Fibroblast of lung (primary cell): ENCODE measurements around the gene SREBF1. TPM values are rescaled to one million over a fixed set of nuclear protein-coding genes. Genes with fewer than 3 reads are reported as not detected.

Source experiments
- DNase-seq, 2 donors: peaks; one replicate each; pipeline versions ENCODE4 v3.0.0 to v3.0.0-alpha.2; 2010; ENCODE audit warnings: low read depth in 2 of 2
- H2AFZ ChIP-seq: 2 replicates; pipeline ENCODE4 v1.5.1; 2012; ENCODE audit warnings: low read length, control low read depth, inconsistent platforms
- H3K27ac ChIP-seq: 2 replicates; pipeline ENCODE4 v1.5.1; 2011; ENCODE audit warnings: low read length, control low read depth; ENCODE audit not compliant: insufficient read depth
- H3K27me3 ChIP-seq: 2 replicates; pipeline ENCODE4 v1.5.1; 2011; ENCODE audit warnings: mild to moderate bottlenecking, low read length; ENCODE audit not compliant: control insufficient read depth, insufficient read depth
- H3K36me3 ChIP-seq: 2 replicates; pipeline ENCODE4 v1.5.1; 2011; ENCODE audit warnings: low read length; ENCODE audit not compliant: control insufficient read depth, insufficient read depth
- H3K4me1 ChIP-seq: 2 replicates; pipeline ENCODE4 v1.5.1; 2011; ENCODE audit warnings: low read length; ENCODE audit not compliant: control insufficient read depth, insufficient read depth; ENCODE audit errors: extremely low read depth
- H3K4me2 ChIP-seq: 2 replicates; pipeline ENCODE4 v1.5.1; 2011; ENCODE audit warnings: low read length, control low read depth; ENCODE audit not compliant: insufficient read depth; ENCODE audit errors: extremely low read depth
- H3K4me3 ChIP-seq, 4 experiments: fragments of 200-600 bp in 1 of 4; sonication (generic) in 1 of 4; replicated peaks in 1 of 4; 2 replicates each; pipeline ENCODE4 v1.5.1; 2011 to 2016; ENCODE audit warnings: low read length in 4 of 4, low read depth in 3 of 4, mild to moderate bottlenecking in 3 of 4, control low read depth in 2 of 4, inconsistent platforms in 1 of 4, mixed read lengths in 1 of 4; ENCODE audit not compliant: insufficient read depth in 1 of 4; ENCODE audit errors: control extremely low read depth in 1 of 4
- H3K79me2 ChIP-seq: 2 replicates; pipeline ENCODE4 v1.5.1; 2012; ENCODE audit warnings: mild to moderate bottlenecking, low read length, inconsistent platforms; ENCODE audit not compliant: control insufficient read depth, insufficient read depth
- H3K9ac ChIP-seq: 2 replicates; pipeline ENCODE4 v1.5.1; 2011; ENCODE audit warnings: mild to moderate bottlenecking, low read length, control low read depth; ENCODE audit not compliant: insufficient read depth
- H3K9me3 ChIP-seq: 2 replicates; pipeline ENCODE4 v1.5.1; 2012; ENCODE audit warnings: low read depth, low read length; ENCODE audit not compliant: control insufficient read depth, insufficient read depth
- H4K20me1 ChIP-seq: 2 replicates; pipeline ENCODE4 v1.5.1; 2011; ENCODE audit warnings: low read length; ENCODE audit not compliant: control insufficient read depth, insufficient read depth; ENCODE audit errors: extremely low read depth
- EZH2 ChIP-seq: IDR thresholded peaks from 2 replicates; pipeline ENCODE4 v1.5.1; 2012; ENCODE audit warnings: low read length, control low read depth, mild to moderate bottlenecking; ENCODE audit errors: missing control alignments
- polyA plus RNA-seq, 2 donors: library from polyadenylated mRNA; depleted of rRNA in 1 of 2; stranded (reverse) in 1 of 2; unstranded in 1 of 2; fragments of >200 nt; gene quantifications; 2 replicates each; pipeline ENCODE4 v1.2.1, GENCODE V29; 2011 to 2012; ENCODE audit warnings: missing spikeins in 1 of 2
- total RNA-seq: library from RNA; depleted of rRNA; stranded (reverse); fragments of >200 nt; gene quantifications from 2 replicates; pipeline ENCODE4 v1.2.1, GENCODE V29; 2014
- TF ChIP-seq, protein P1 (sequence below), 2 donors: IDR thresholded peaks in 1 of 2; conservative IDR thresholded peaks in 1 of 2; 1 replicate in 1 of 2; 2 replicates in 1 of 2; pipeline ENCODE4 v1.5.1; 2011 to 2012; ENCODE audit warnings: low read length in 2 of 2, control low read depth in 1 of 2, inconsistent platforms in 1 of 2, low read depth in 1 of 2, mild to moderate bottlenecking in 1 of 2

SREBF1 gene
- total and polyA plus RNA-seq, 2 donors (not counting 1 experiment from before 2014, with no cell fraction given) = 29.7 to 77.6 TPM

DNA sequence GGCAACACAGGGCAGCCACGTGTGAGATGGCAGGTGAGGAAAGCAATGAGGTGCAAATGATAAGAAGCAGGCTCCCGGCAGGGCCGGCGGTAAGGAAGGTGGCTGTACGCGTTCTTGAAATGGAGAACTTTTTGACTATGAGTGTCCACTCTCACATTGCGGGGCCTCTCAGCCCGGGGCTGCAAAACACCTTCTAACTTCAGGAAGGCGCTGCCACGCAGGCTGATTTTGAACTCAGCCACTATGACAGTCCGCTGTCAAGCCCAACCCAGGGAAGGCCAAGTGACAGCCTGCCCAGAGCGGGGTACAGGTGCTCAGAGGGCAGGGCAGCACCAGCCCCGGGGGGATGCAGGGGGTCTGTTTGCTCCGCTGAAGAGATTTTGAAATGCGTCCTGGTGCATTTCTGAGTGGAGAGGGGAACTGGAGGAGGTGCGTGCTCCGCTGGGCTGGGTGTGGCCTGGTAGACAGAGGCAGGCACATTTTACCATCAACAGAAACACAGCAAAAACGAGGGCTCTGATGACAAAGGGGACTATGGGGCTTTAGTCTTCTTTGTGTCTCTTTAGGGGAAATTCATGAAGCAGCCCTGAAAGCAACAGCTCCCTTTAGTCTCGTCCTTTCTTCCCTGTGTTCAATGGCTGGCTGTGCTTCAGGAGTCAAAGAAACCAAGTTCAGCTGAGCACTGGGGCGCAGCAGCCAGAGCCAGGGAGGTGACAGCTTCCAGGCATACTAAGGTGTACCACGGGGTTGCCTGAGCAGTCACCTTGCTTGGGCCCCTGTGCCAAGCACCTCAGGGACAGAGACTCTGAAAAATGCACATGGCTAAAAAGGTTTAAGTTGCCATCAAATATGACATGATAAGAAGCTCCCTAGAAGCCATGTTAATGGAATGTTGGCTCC lies 14.6 kb upstream of the SREBF1 start:
- TF ChIP-seq, protein P1, sequence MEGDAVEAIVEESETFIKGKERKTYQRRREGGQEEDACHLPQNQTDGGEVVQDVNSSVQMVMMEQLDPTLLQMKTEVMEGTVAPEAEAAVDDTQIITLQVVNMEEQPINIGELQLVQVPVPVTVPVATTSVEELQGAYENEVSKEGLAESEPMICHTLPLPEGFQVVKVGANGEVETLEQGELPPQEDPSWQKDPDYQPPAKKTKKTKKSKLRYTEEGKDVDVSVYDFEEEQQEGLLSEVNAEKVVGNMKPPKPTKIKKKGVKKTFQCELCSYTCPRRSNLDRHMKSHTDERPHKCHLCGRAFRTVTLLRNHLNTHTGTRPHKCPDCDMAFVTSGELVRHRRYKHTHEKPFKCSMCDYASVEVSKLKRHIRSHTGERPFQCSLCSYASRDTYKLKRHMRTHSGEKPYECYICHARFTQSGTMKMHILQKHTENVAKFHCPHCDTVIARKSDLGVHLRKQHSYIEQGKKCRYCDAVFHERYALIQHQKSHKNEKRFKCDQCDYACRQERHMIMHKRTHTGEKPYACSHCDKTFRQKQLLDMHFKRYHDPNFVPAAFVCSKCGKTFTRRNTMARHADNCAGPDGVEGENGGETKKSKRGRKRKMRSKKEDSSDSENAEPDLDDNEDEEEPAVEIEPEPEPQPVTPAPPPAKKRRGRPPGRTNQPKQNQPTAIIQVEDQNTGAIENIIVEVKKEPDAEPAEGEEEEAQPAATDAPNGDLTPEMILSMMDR (conservative IDR thresholded peaks at IDR 0.05 in 1 of 2, IDR thresholded peaks at IDR 0.05 in 1 of 2; ENCODE audit: low read depth in 1 of 2, low read length in 2 of 2) = no peak
- H3K79me2 ChIP-seq = no peaks in the 10 kb centered on the region
- no peak overlapping the region for H3K4me3 ChIP-seq
- peaks cover 2% of the 10 kb centered on the region for H3K36me3 ChIP-seq
- no peaks in the 10 kb centered on the region for H3K27me3 ChIP-seq
- H3K27ac ChIP-seq = no peak overlapping the region
- no peak overlapping the region for H3K9ac ChIP-seq
- no peaks in the 10 kb centered on the region for H4K20me1 ChIP-seq
- no peak for DNase-seq
- no peak overlapping the region for H3K4me2 ChIP-seq
- H3K9me3 ChIP-seq = no peaks in the 10 kb centered on the region
- peaks cover 23% of the 10 kb centered on the region for H3K4me1 ChIP-seq
- H2AFZ ChIP-seq = no peak overlapping the region

- no peaks in the 10 kb centered on the region for H3K79me2 ChIP-seq
- H4K20me1 ChIP-seq = no peaks in the 10 kb centered on the region
- H3K9ac ChIP-seq = no peak overlapping the region
- no peak overlapping the region for H3K4me2 ChIP-seq
- no peaks in the 10 kb centered on the region for H3K9me3 ChIP-seq
- no peaks in the 10 kb centered on the region for H3K27me3 ChIP-seq
- TF ChIP-seq EZH2 = no peak
- TF ChIP-seq, protein P1 (conservative IDR thresholded peaks at IDR 0.05 in 1 of 2, IDR thresholded peaks at IDR 0.05 in 1 of 2; ENCODE audit: low read depth in 1 of 2, low read length in 2 of 2) = peak; percentile 33 to 48
- peaks cover 4% of the 10 kb centered on the region for H3K36me3 ChIP-seq
- DNase-seq = peak; percentile 47 to 57
- peak overlapping the region; percentile 54 for H3K27ac ChIP-seq
- H2AFZ ChIP-seq = no peak overlapping the region
- H3K4me1 ChIP-seq = peaks cover 23% of the 10 kb centered on the region
- H3K4me3 ChIP-seq = no peak overlapping the region
These were observed 13.1 kb upstream of the SREBF1 start for GRCh38 chr17:17849845-17850373.

DNA sequence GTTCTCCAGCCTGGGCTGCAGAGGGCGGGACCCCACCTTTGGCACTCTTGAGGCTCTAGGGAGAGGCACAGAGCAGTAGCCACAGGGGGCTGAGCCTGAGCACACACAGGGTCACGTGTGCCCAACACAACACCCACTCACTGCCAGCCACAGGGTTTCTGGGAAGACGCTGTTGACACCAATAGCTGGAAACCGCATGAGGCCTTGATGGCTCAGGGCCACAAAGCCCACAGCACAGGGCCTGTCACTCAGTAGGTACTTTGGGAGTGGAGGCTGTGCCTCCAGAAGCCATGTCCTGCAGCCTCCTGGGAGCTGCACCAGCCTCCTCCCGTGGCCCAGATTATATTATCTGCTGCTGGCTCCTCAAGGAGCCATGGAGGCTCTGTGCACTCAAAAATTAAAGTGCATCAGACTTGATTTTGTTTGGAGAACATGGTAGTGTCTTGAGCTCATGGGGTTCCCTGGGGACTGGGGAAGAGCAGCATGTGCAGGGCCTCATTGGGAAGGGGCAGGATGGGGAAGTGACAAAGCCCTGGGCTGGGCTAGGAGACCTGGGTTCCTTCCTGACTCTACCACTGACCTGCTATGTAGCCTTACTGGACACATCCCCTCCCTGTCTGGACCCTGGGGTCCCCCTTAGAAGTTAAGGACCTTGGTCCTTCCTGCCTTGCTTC lies 12.5 kb upstream of the SREBF1 start:
- peak; percentile 53 to 54 for DNase-seq
- Histone ChIP-seq H4K20me1 (no peaks in the 10 kb centered on the region), H3K9me3 (no peaks in the 10 kb centered on the region), H3K27me3 (no peaks in the 10 kb centered on the region), H3K4me1 (peaks cover 23% of the 10 kb centered on the region), H3K9ac (no peak overlapping the region), H3K4me3 (no peak overlapping the region), H3K27ac (peak overlapping the region; percentile 54), H3K4me2 (no peak overlapping the region), H3K79me2 (no peaks in the 10 kb centered on the region), H3K36me3 (peaks cover 4% of the 10 kb centered on the region), H2AFZ (no peak overlapping the region)
- TF ChIP-seq, protein P1 (conservative IDR thresholded peaks at IDR 0.05 in 1 of 2, IDR thresholded peaks at IDR 0.05 in 1 of 2; ENCODE audit: low read depth in 1 of 2, low read length in 2 of 2) = no peak
- no peak for TF ChIP-seq EZH2
